CD14-positive monocyte (primary cell): ENCODE measurements around the gene GABBR1. TPM values are rescaled to one million over a fixed set of nuclear protein-coding genes. Genes with fewer than 3 reads are reported as not detected.

Experiments used
- DNase-seq, 3 donors: peaks; one replicate each; pipeline ENCODE4 v3.0.0-alpha.2; 2011 to 2022
- H2AFZ ChIP-seq: 2 replicates; pipeline ENCODE4 v1.6.0; 2012; ENCODE audit warnings: mild to moderate bottlenecking, low read depth, low read length, inconsistent platforms; ENCODE audit not compliant: insufficient read depth, poor library complexity, severe bottlenecking
- H3K27ac ChIP-seq, 2 donors: 1 replicate in 1 of 2; 2 replicates in 1 of 2; pipeline ENCODE4 v1.5.1; 2012 to 2013; ENCODE audit warnings: low read length in 2 of 2, control low read depth in 1 of 2, inconsistent platforms in 1 of 2, low read depth in 1 of 2, mild to moderate bottlenecking in 1 of 2
- H3K27me3 ChIP-seq, 2 donors: one replicate each; pipeline versions ENCODE4 v1.6.0 to v1.6.1; 2011 to 2013; ENCODE audit warnings: low read length in 2 of 2; ENCODE audit not compliant: control insufficient read depth in 2 of 2, insufficient read depth in 2 of 2
- H3K36me3 ChIP-seq, 2 donors: replicated peaks in 1 of 2; 1 replicate in 1 of 2; 2 replicates in 1 of 2; pipeline versions ENCODE4 v1.5.1 to v1.6.1; 2012 to 2013; ENCODE audit warnings: low read length in 2 of 2, control low read depth in 1 of 2, inconsistent platforms in 1 of 2, mild to moderate bottlenecking in 1 of 2; ENCODE audit not compliant: insufficient read depth in 2 of 2, control insufficient read depth in 1 of 2
- H3K4me1 ChIP-seq, 2 donors: 1 replicate in 1 of 2; 2 replicates in 1 of 2; pipeline versions ENCODE4 v1.5.1 to v1.6.1; 2012 to 2013; ENCODE audit warnings: low read length in 2 of 2, control low read depth in 1 of 2, inconsistent platforms in 1 of 2, mild to moderate bottlenecking in 1 of 2, moderate library complexity in 1 of 2; ENCODE audit not compliant: insufficient read depth in 2 of 2, control insufficient read depth in 1 of 2
- H3K4me2 ChIP-seq: replicated peaks from 2 replicates; pipeline ENCODE3; 2012; ENCODE audit warnings: low read length, moderate library complexity, mild to moderate bottlenecking; ENCODE audit not compliant: poor library complexity, severe bottlenecking; ENCODE audit errors: extremely low read depth
- H3K4me3 ChIP-seq, 3 experiments: fragments of 200-600 bp in 1 of 3; sonication (generic) in 1 of 3; replicated peaks in 1 of 3; 1 replicate in 2 of 3; 2 replicates in 1 of 3; pipeline ENCODE4 v1.5.1; 2011 to 2013; ENCODE audit warnings: low read length in 3 of 3, mild to moderate bottlenecking in 3 of 3, control low read depth in 2 of 3, low read depth in 2 of 3, inconsistent platforms in 1 of 3, moderate library complexity in 1 of 3
- H3K79me2 ChIP-seq: 2 replicates; pipeline ENCODE4 v1.6.0; 2012; ENCODE audit warnings: mild to moderate bottlenecking, control low read depth, inconsistent platforms, low read length, moderate library complexity; ENCODE audit not compliant: insufficient read depth
- H3K9ac ChIP-seq: 2 replicates; pipeline ENCODE4 v1.6.0; 2017; ENCODE audit warnings: low read length, mild to moderate bottlenecking; ENCODE audit not compliant: insufficient read depth, poor library complexity, severe bottlenecking
- H3K9me3 ChIP-seq, 2 donors: replicated peaks in 1 of 2; 1 replicate in 1 of 2; 2 replicates in 1 of 2; pipeline versions ENCODE4 v1.5.1 to v1.6.1; 2012 to 2013; ENCODE audit warnings: low read length in 2 of 2, control low read depth in 1 of 2; ENCODE audit not compliant: control insufficient read depth in 1 of 2, insufficient read depth in 1 of 2
- H4K20me1 ChIP-seq: 2 replicates; pipeline ENCODE4 v1.6.0; 2012; ENCODE audit warnings: mild to moderate bottlenecking, low read length, control low read depth, moderate library complexity; ENCODE audit not compliant: insufficient read depth
- H3K27ac Mint-ChIP-seq, 7 donors: one replicate each; pipeline ENCODE4 v1.8.0; 2020; ENCODE audit warnings: mild to moderate bottlenecking in 7 of 7, mixed read lengths in 7 of 7, moderate library complexity in 6 of 7, inconsistent platforms in 2 of 7
- H3K27me3 Mint-ChIP-seq, 3 donors: one replicate each; pipeline ENCODE4 v1.8.0; 2021 to 2022; ENCODE audit warnings: low read depth in 3 of 3, mild to moderate bottlenecking in 3 of 3, mixed read lengths in 3 of 3, moderate library complexity in 3 of 3, inconsistent platforms in 1 of 3
- H3K36me3 Mint-ChIP-seq, 2 donors: one replicate each; pipeline ENCODE4 v1.8.0; 2020; ENCODE audit warnings: mixed read lengths in 2 of 2, inconsistent platforms in 1 of 2, mild to moderate bottlenecking in 1 of 2
- H3K4me1 Mint-ChIP-seq: one replicate; pipeline ENCODE4 v1.8.0; 2020; ENCODE audit warnings: mild to moderate bottlenecking, mixed read lengths
- H3K4me3 Mint-ChIP-seq, 2 donors: one replicate each; pipeline ENCODE4 v1.8.0; 2020; ENCODE audit warnings: mild to moderate bottlenecking in 2 of 2, mixed read lengths in 2 of 2, moderate library complexity in 1 of 2
- H3K9me3 Mint-ChIP-seq, 7 donors: one replicate each; pipeline ENCODE4 v1.8.0; 2020 to 2022; ENCODE audit warnings: mixed read lengths in 7 of 7, mild to moderate bottlenecking in 6 of 7, moderate library complexity in 6 of 7, inconsistent platforms in 2 of 7
- CTCF ChIP-seq: fragments of 200-600 bp; IDR thresholded peaks from one replicate; pipeline ENCODE4 v1.8.0; 2022; ENCODE audit warnings: antibody characterized with exemption, mild to moderate bottlenecking
- WGBS: methylation state at CpG from one replicate; pipeline ENCODE4 v1.1.5; 2013; ENCODE audit warnings: missing lambda C conversion rate; ENCODE audit not compliant: insufficient coverage; 5-methylcytosine and 5-hydroxymethylcytosine counted together
- intact Hi-C, 2 donors: fragments of 100-400 bp; cut with micrococcal nuclease; formaldehyde crosslinking; loops; one replicate each; pipeline versions ENCODE4 v1.15.0 to v1.15.1; 2023
- polyA plus RNA-seq, 3 donors: library from polyadenylated mRNA; depleted of rRNA in 1 of 3; unstranded in 2 of 3; stranded (reverse) in 1 of 3; fragments of 300-500 nt in 2 of 3; fragments of >200 nt in 1 of 3; fragmentation: Illumina TruSeq in 2 of 3; gene quantifications; 1 replicate in 2 of 3; 2 replicates in 1 of 3; pipeline ENCODE4 v1.2.3, GENCODE V29; 2012 to 2021

GABBR1 gene
- polyA plus RNA-seq, 3 donors = 0.91 to 228 (median 1.8) TPM

GRCh38 chr6:29608131-29608530, 24.9 kb downstream of the GABBR1 start:
- Mint-ChIP-seq H3K36me3 (peaks cover 83 to 85% of the 10 kb centered on the region in 2 donors), H3K4me1 (no peaks in the 10 kb centered on the region), H3K4me3 (no peak overlapping the region), H3K27me3 (peaks cover 0 to 2% (median 1%) of the 10 kb centered on the region in 3 donors), H3K27ac (peak overlapping the region in 1 of 7 donors; percentile 59), H3K9me3 (peaks cover 0 to 2% (median 0%) of the 10 kb centered on the region in 7 donors)
- no peak overlapping the region for H3K27ac ChIP-seq
- no peaks in the 10 kb centered on the region for H3K27me3 ChIP-seq
- no peaks in the 10 kb centered on the region for H3K79me2 ChIP-seq
- no peak for TF ChIP-seq CTCF
- no peak overlapping the region for H3K9ac ChIP-seq
- H2AFZ ChIP-seq = no peak overlapping the region
- no peak overlapping the region for H3K4me2 ChIP-seq
- no peak overlapping the region for H3K4me3 ChIP-seq
- DNase-seq = no peak
- peaks cover 35 to 98% of the 10 kb centered on the region in 2 donors for H3K36me3 ChIP-seq
- no peaks in the 10 kb centered on the region for H4K20me1 ChIP-seq
- intact Hi-C loops = no loop called here
- no peaks in the 10 kb centered on the region for H3K9me3 ChIP-seq
- no peaks in the 10 kb centered on the region for H3K4me1 ChIP-seq

- H3K36me3 Mint-ChIP-seq = peaks cover 64 to 69% of the 10 kb centered on the region in 2 donors
- intact Hi-C loops = no loop called here
- Histone ChIP-seq H3K36me3 (peaks cover 29 to 80% of the 10 kb centered on the region in 2 donors), H3K79me2 (no peaks in the 10 kb centered on the region), H3K9me3 (no peaks in the 10 kb centered on the region), H3K27ac (no peak overlapping the region), H3K27me3 (no peaks in the 10 kb centered on the region), H4K20me1 (no peaks in the 10 kb centered on the region), H3K4me1 (no peaks in the 10 kb centered on the region), H2AFZ (no peak overlapping the region), H3K4me3 (no peak overlapping the region), H3K9ac (no peak overlapping the region), H3K4me2 (no peak overlapping the region)
- no peak for TF ChIP-seq CTCF
- H3K4me3 Mint-ChIP-seq = no peak overlapping the region
- DNase-seq = no peak
- H3K9me3 Mint-ChIP-seq = peaks cover 0 to 2% (median 0%) of the 10 kb centered on the region in 7 donors
- 89% methylated on average over 1 of the region's 2 CpGs for WGBS
- peaks cover 0 to 6% (median 3%) of the 10 kb centered on the region in 3 donors for H3K27me3 Mint-ChIP-seq
- no peak overlapping the region for H3K27ac Mint-ChIP-seq
- H3K4me1 Mint-ChIP-seq = no peaks in the 10 kb centered on the region
These were observed 29.1 kb downstream of the GABBR1 start for GRCh38 chr6:29603930-29604329.
